Measurements from ENCODE around the gene JAML. TPM values are rescaled to one million over a fixed set of nuclear protein-coding genes. Genes with fewer than 3 reads are reported as not detected.
A peak's percentile ranks its signal among the peaks of the same experiment; 100 is the strongest.

JAML gene
- polyA plus RNA-seq, 3 donors from 2014 or later, result 16.8 to 37.7 (median 26.3) TPM

GRCh38 chr11:118147502-118147901 lies 77.3 kb downstream of the JAML start:
- Mint-ChIP-seq H3K4me1 (peaks cover 3 to 5% of the 10 kb centered on the region in 2 donors), H3K27me3 (ENCODE audit: low read depth in 3 of 3) (peaks cover 3 to 37% (median 22%) of the 10 kb centered on the region in 3 donors), H3K4me3 (no peak overlapping the region), H3K9me3 (peaks cover 0 to 2% (median 0%) of the 10 kb centered on the region in 6 donors), H3K36me3 (no peaks in the 10 kb centered on the region), H3K27ac (no peak overlapping the region)
- DNase-seq, result no peak

- peak overlapping the region in 1 of 6 donors; percentile 73 for H3K27ac Mint-ChIP-seq
- peaks cover 5 to 44% (median 26%) of the 10 kb centered on the region in 3 donors for H3K27me3 Mint-ChIP-seq (ENCODE audit: low read depth in 3 of 3)
- peaks cover 0 to 2% (median 0%) of the 10 kb centered on the region in 6 donors for H3K9me3 Mint-ChIP-seq
- peaks cover 3 to 5% of the 10 kb centered on the region in 2 donors for H3K4me1 Mint-ChIP-seq
- H3K4me3 Mint-ChIP-seq, result peak overlapping the region; percentile 70 to 85 (median 76)
- DNase-seq, result no peak
- no peaks in the 10 kb centered on the region for H3K36me3 Mint-ChIP-seq
Observed at GRCh38 chr11:118146554-118146953, 78.3 kb downstream of the JAML start.

- peak; percentile 69 to 77 (median 73) for DNase-seq
- Mint-ChIP-seq H3K27ac (no peak overlapping the region), H3K27me3 (ENCODE audit: low read depth in 3 of 3) (peaks cover 5 to 42% (median 23%) of the 10 kb centered on the region in 3 donors), H3K36me3 (no peaks in the 10 kb centered on the region), H3K9me3 (peaks cover 0 to 2% (median 0%) of the 10 kb centered on the region in 6 donors), H3K4me3 (peak overlapping the region; percentile 58 to 77 (median 70)), H3K4me1 (peaks cover 3 to 5% of the 10 kb centered on the region in 2 donors)
Observed at GRCh38 chr11:118145285-118146227, 79.3 kb downstream of the JAML start.

GRCh38 chr11:118144301-118145268 lies 80.2 kb downstream of the JAML start:
- Mint-ChIP-seq H3K4me3 (peak overlapping the region; percentile 36 to 77 (median 58)), H3K36me3 (no peaks in the 10 kb centered on the region), H3K4me1 (peaks cover 3 to 5% of the 10 kb centered on the region in 2 donors), H3K27ac (no peak overlapping the region), H3K9me3 (peaks cover 0 to 2% (median 0%) of the 10 kb centered on the region in 6 donors), H3K27me3 (ENCODE audit: low read depth in 3 of 3) (peaks cover 5 to 47% (median 15%) of the 10 kb centered on the region in 3 donors)
- no peak for DNase-seq

Other genes starting within 250 kb of the JAML start
- 100 to 1,000 TPM; 215 to 460 (median 264) TPM for gene IL10RA, start 238.6 kb downstream of the JAML start, polyA plus RNA-seq
- not detected for gene TMPRSS4, start 147.9 kb downstream of the JAML start, polyA plus RNA-seq
- gene SMIM35, start 138.0 kb downstream of the JAML start, polyA plus RNA-seq, result 1 to 10 TPM in 1 of 3 donors, under 1 TPM in 1, not detected in 1; 0.49 to 1.1 TPM
- not detected for gene SCN4B, start 72.2 kb downstream of the JAML start, polyA plus RNA-seq
- not detected for gene SCN2B, start 48.4 kb downstream of the JAML start, polyA plus RNA-seq
- gene MPZL3, start 27.4 kb upstream of the JAML start, polyA plus RNA-seq, result 1 to 10 TPM; 4.2 to 5.2 (median 4.8) TPM
- 1 to 10 TPM in 1 of 3 donors, under 1 TPM in 2; 0.17 to 1.5 (median 0.49) TPM for gene MPZL2, start 39.3 kb upstream of the JAML start, polyA plus RNA-seq
- 100 to 1,000 TPM in 2 of 3 donors, 10 to 100 TPM in 1; 50.4 to 456 (median 296) TPM for gene CD3E, start 79.7 kb upstream of the JAML start, polyA plus RNA-seq
- 10 to 100 TPM; 19.8 to 97.2 (median 20.5) TPM for gene CD3D, start 117.7 kb upstream of the JAML start, polyA plus RNA-seq
- gene CD3G, start 119.3 kb upstream of the JAML start, polyA plus RNA-seq, result 10 to 100 TPM in 2 of 3 donors, 1 to 10 TPM in 1; 4.1 to 40.7 (median 10.8) TPM
- gene UBE4A, start 134.6 kb upstream of the JAML start, polyA plus RNA-seq, result 10 to 100 TPM; 13.7 to 26.3 (median 14.1) TPM
- gene ATP5MG, start 176.6 kb upstream of the JAML start, polyA plus RNA-seq, result 100 to 1,000 TPM; 448 to 825 (median 551) TPM
- gene KMT2A, start 211.5 kb upstream of the JAML start, polyA plus RNA-seq, result 10 to 100 TPM in 1 of 3 donors, 1 to 10 TPM in 2; 3.2 to 22.5 (median 6.6) TPM

Data from immature natural killer cell (primary cell).